Breast epithelium (tissue), 4 donors: Measurements from ENCODE around the gene WNK2. TPM values are rescaled to one million over a fixed set of nuclear protein-coding genes. Genes with fewer than 3 reads are reported as not detected.

ENCODE experiments used
- DNase-seq, 2 donors: peaks; one replicate each; pipeline ENCODE4 v3.0.0-alpha.2; 2019; ENCODE audit warnings: low spot score in 2 of 2
- H3K27ac ChIP-seq, 2 donors: fragments of 200-600 bp; sonication (generic) in 1 of 2; one replicate each; pipeline ENCODE4 v1.5.1; 2016 to 2019; ENCODE audit warnings: mild to moderate bottlenecking in 1 of 2
- H3K27me3 ChIP-seq, 2 donors: fragments of 200-600 bp; sonication (generic) in 1 of 2; one replicate each; pipeline versions ENCODE4 v1.5.1 to v1.6.0; 2017 to 2019; ENCODE audit warnings: control low read depth in 1 of 2, mild to moderate bottlenecking in 1 of 2
- H3K36me3 ChIP-seq: fragments of 200-600 bp; one replicate; pipeline ENCODE4 v1.5.1; 2019
- H3K4me1 ChIP-seq, 2 donors: fragments of 200-600 bp; sonication (generic); one replicate each; pipeline ENCODE4 v1.5.1; 2016 to 2019; ENCODE audit warnings: control low read depth in 1 of 2
- H3K4me3 ChIP-seq, 3 donors: fragments of 200-600 bp; sonication (generic); 1 replicate in 2 of 3; 2 replicates in 1 of 3; pipeline ENCODE4 v1.5.1; 2016 to 2019; ENCODE audit warnings: mild to moderate bottlenecking in 3 of 3, moderate library complexity in 2 of 3
- H3K9me3 ChIP-seq, 2 donors: fragments of 200-600 bp; sonication (generic) in 1 of 2; one replicate each; pipeline ENCODE4 v1.5.1; 2016 to 2019; ENCODE audit warnings: control low read depth in 1 of 2
- CTCF ChIP-seq, 3 donors: fragments of 450-650 bp; IDR thresholded peaks; one replicate each; pipeline ENCODE4 v1.5.1; 2016 to 2017; ENCODE audit warnings: antibody characterized with exemption in 3 of 3, mild to moderate bottlenecking in 3 of 3, moderate library complexity in 3 of 3
- POLR2A ChIP-seq: fragments of 450-650 bp; IDR thresholded peaks from one replicate; pipeline ENCODE4 v1.6.1; 2016; ENCODE audit warnings: antibody characterized with exemption, mild to moderate bottlenecking, moderate library complexity
- POLR2AphosphoS5 ChIP-seq, 3 donors: sonication (generic); formaldehyde crosslinking; IDR thresholded peaks; one replicate each; pipeline ENCODE4 v1.6.1; 2017; ENCODE audit warnings: antibody characterized with exemption in 3 of 3
- intact Hi-C: fragments of 100-400 bp; cut with DNase I; formaldehyde crosslinking; loops from one replicate; pipeline ENCODE4 v1.15.1; 2023; ENCODE audit warnings: low total_unique reads
- total RNA-seq, 3 donors: library from RNA; depleted of rRNA; stranded (reverse); fragments of >200 nt; gene quantifications; one replicate each; pipeline ENCODE4 v1.1.0, GENCODE V29; 2016

Gene WNK2
- total RNA-seq, 3 donors from 2014 or later, result 9.1 to 28.5 TPM; not detected in 1

DNA sequence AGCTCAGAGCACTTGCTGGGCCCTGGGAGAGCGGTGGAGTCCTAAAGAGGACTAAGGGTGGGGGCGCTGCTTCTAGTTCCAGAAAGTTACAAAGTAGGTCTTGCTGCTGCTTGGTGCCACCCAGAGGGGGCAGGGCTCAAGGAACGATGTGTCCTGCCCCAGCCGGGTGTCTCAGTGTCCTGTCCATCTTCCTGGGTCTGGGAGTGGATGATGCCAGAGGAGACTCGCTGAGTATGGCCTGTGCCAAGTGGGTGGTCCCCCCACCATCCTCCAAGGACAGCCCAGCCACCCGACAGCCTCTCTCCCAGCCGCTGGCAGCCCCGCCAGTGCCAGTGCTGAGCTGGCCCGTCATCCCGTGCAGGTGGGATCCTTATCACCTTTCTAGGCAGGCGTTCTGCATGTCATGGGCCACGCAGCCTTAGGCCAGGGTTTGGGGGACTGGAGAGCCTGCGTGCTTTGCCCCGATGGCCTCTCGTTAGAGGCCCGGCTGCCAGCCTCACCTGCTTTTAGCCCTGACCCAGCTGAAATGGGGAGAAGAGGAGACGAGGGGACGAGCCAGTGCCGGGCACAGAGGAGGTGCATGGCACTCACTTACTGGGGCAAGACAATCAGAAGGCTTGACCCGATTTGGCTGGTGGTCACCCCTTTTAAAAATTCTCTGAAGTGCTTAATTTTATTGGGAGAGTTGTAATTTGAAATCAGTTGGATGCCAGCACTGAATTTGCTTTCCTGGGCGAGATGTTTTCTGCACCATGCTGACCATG is 5.6 kb downstream of the WNK2 start:
- Histone ChIP-seq H3K4me3 (no peak overlapping the region), H3K9me3 (no peaks in the 10 kb centered on the region), H3K4me1 (no peaks in the 10 kb centered on the region), H3K36me3 (no peaks in the 10 kb centered on the region), H3K27ac (no peak overlapping the region), H3K27me3 (no peaks in the 10 kb centered on the region)
- intact Hi-C loops, result no loop called here
- TF ChIP-seq POLR2A (no peak), POLR2AphosphoS5 (IDR thresholded peaks at IDR 0.05) (no peak), CTCF (IDR thresholded peaks at IDR 0.05) (no peak)
- no peak for DNase-seq

GRCh38 chr9:93190133-93190525 is 6.2 kb downstream of the WNK2 start:
- Histone ChIP-seq H3K36me3 (no peaks in the 10 kb centered on the region), H3K4me3 (no peak overlapping the region), H3K27me3 (no peaks in the 10 kb centered on the region), H3K4me1 (no peaks in the 10 kb centered on the region), H3K9me3 (no peaks in the 10 kb centered on the region), H3K27ac (no peak overlapping the region)
- DNase-seq, result no peak
- intact Hi-C loops, result no loop called here
- TF ChIP-seq POLR2AphosphoS5 (IDR thresholded peaks at IDR 0.05) (no peak), CTCF (IDR thresholded peaks at IDR 0.05) (no peak), POLR2A (no peak)

- Histone ChIP-seq H3K9me3 (no peaks in the 10 kb centered on the region), H3K36me3 (no peaks in the 10 kb centered on the region), H3K27me3 (no peaks in the 10 kb centered on the region), H3K27ac (no peak overlapping the region), H3K4me1 (no peaks in the 10 kb centered on the region), H3K4me3 (no peak overlapping the region)
- intact Hi-C loops, result no loop called here
- TF ChIP-seq CTCF (IDR thresholded peaks at IDR 0.05) (no peak), POLR2A (no peak), POLR2AphosphoS5 (IDR thresholded peaks at IDR 0.05) (no peak)
- no peak for DNase-seq
Measured at GRCh38 chr9:93190656-93191353, 6.9 kb downstream of the WNK2 start.

DNA sequence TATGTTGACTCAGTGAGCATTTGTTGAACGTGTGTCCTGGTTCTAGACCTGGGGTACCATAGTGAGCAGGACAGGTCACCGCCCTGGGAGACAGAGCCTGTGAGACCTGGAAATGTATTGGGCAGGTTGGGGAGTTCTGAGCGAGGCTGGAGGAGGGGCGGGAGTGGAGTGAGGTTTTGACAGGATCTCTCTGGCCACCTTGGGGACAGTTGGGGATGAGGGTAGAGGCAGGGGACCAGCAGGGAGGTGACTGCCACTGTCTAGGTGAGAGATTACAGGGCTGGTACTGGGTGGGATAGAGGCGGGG is 7.4 kb downstream of the WNK2 start:
- no peak for TF ChIP-seq POLR2AphosphoS5 (IDR thresholded peaks at IDR 0.05)
- TF ChIP-seq POLR2A, result no peak
- TF ChIP-seq CTCF (IDR thresholded peaks at IDR 0.05), result no peak
- no peak overlapping the region for H3K27ac ChIP-seq
- no peaks in the 10 kb centered on the region for H3K27me3 ChIP-seq
- H3K9me3 ChIP-seq, result no peaks in the 10 kb centered on the region
- no peak for DNase-seq
- no peaks in the 10 kb centered on the region for H3K4me1 ChIP-seq
- intact Hi-C loops, result no loop called here
- no peaks in the 10 kb centered on the region for H3K36me3 ChIP-seq
- no peak overlapping the region for H3K4me3 ChIP-seq

GRCh38 chr9:93192721-93193387 is 8.9 kb downstream of the WNK2 start:
- no peak for TF ChIP-seq POLR2A
- no peak for TF ChIP-seq POLR2AphosphoS5 (IDR thresholded peaks at IDR 0.05)
- TF ChIP-seq CTCF (IDR thresholded peaks at IDR 0.05), result no peak

More at GRCh38 chr9:93192721-93193387, 8.9 kb downstream of the WNK2 start:
- H3K4me1 ChIP-seq, result no peaks in the 10 kb centered on the region
- H3K27ac ChIP-seq, result peak overlapping the region in 1 of 2 donors; percentile 2
- intact Hi-C loops, result no loop called here
- no peak for DNase-seq
- no peaks in the 10 kb centered on the region for H3K36me3 ChIP-seq
- no peaks in the 10 kb centered on the region for H3K9me3 ChIP-seq
- no peak overlapping the region for H3K4me3 ChIP-seq
- no peaks in the 10 kb centered on the region for H3K27me3 ChIP-seq
